ENCODE measurements around the gene CHMP3. TPM values are rescaled to one million over a fixed set of nuclear protein-coding genes. Genes with fewer than 3 reads are reported as not detected.
A peak's percentile ranks its signal among the peaks of the same experiment; 100 is the strongest.
"Not testable (repeated sequence)": the region's sequence is repeated elsewhere in the genome, so short reads cannot be mapped to it uniquely, and the experiment has no call there.

The CHMP3 gene
- total RNA-seq, 4 donors from 2014 or later, result 104 to 139 (median 122) TPM

- Histone ChIP-seq H3K27ac (peak overlapping the region; percentile 91 to 100 (median 96)), H3K36me3 (no peaks in the 10 kb centered on the region), H3K27me3 (no peaks in the 10 kb centered on the region), H3K4me1 (peaks cover 0 to 23% (median 5%) of the 10 kb centered on the region in 4 donors), H3K4me3 (peak overlapping the region; percentile 55 to 96 (median 76)), H3K9me3 (no peaks in the 10 kb centered on the region)
- DNase-seq, result no peak
- no peak for TF ChIP-seq POLR2A (IDR thresholded peaks at IDR 0.05)
- no peak for TF ChIP-seq CTCF (IDR thresholded peaks at IDR 0.05)
Observed at GRCh38 chr2:86562485-86562921, 740 bp downstream of the CHMP3 start.

- no peak for DNase-seq
- H3K27me3 ChIP-seq, result no peaks in the 10 kb centered on the region
- H3K4me3 ChIP-seq, result no peak overlapping the region
- TF ChIP-seq POLR2A (IDR thresholded peaks at IDR 0.05) (no peak), CTCF (IDR thresholded peaks at IDR 0.05) (no peak)
- H3K27ac ChIP-seq, result no peak overlapping the region
- no peaks in the 10 kb centered on the region for H3K36me3 ChIP-seq
- H3K9me3 ChIP-seq, result no peaks in the 10 kb centered on the region
- H3K4me1 ChIP-seq, result peaks cover 0 to 18% (median 5%) of the 10 kb centered on the region in 4 donors
Observed at GRCh38 chr2:86557836-86558235, 5.4 kb downstream of the CHMP3 start.

GRCh38 chr2:86556508-86556907 is 6.7 kb downstream of the CHMP3 start:
- Histone ChIP-seq H3K9me3 (no peaks in the 10 kb centered on the region), H3K4me3 (no peak overlapping the region), H3K27ac (no peak overlapping the region), H3K36me3 (no peaks in the 10 kb centered on the region), H3K27me3 (no peaks in the 10 kb centered on the region), H3K4me1 (peaks cover 0 to 9% (median 2%) of the 10 kb centered on the region in 4 donors)
- DNase-seq, result no peak
- TF ChIP-seq POLR2A (IDR thresholded peaks at IDR 0.05) (no peak), CTCF (IDR thresholded peaks at IDR 0.05) (no peak)

GRCh38 chr2:86552889-86553288 is 10.4 kb downstream of the CHMP3 start:
- peak in 2 of 3 donors; percentile 34 to 54 for DNase-seq
- TF ChIP-seq CTCF (IDR thresholded peaks at IDR 0.05) (no peak), POLR2A (IDR thresholded peaks at IDR 0.05) (no peak)
- Histone ChIP-seq H3K27me3 (no peaks in the 10 kb centered on the region), H3K36me3 (peaks cover 0 to 21% (median 0%) of the 10 kb centered on the region in 3 donors), H3K27ac (no peak overlapping the region), H3K4me1 (no peaks in the 10 kb centered on the region), H3K9me3 (peaks cover 0 to 12% (median 0%) of the 10 kb centered on the region in 4 donors), H3K4me3 (no peak overlapping the region)

GRCh38 chr2:86549963-86550725 is 13.1 kb downstream of the CHMP3 start:
- not testable (repeated sequence) for H3K4me1 ChIP-seq, H3K27ac ChIP-seq, H3K4me3 ChIP-seq, H3K27me3 ChIP-seq, DNase-seq
- H3K36me3 ChIP-seq, result peaks cover 0 to 30% (median 0%) of the 10 kb centered on the region in 3 donors
- H3K9me3 ChIP-seq, result peaks cover 0 to 23% (median 0%) of the 10 kb centered on the region in 4 donors

GRCh38 chr2:86549440-86549839 is 13.8 kb downstream of the CHMP3 start:
- DNase-seq, H3K27ac ChIP-seq, H3K27me3 ChIP-seq, H3K4me1 ChIP-seq, H3K4me3 ChIP-seq: not testable (repeated sequence)
- Histone ChIP-seq H3K9me3 (peaks cover 0 to 23% (median 0%) of the 10 kb centered on the region in 4 donors), H3K36me3 (peaks cover 0 to 30% (median 0%) of the 10 kb centered on the region in 3 donors)

GRCh38 chr2:86548913-86549396 is 14.3 kb downstream of the CHMP3 start:
- H3K4me1 ChIP-seq, H3K27me3 ChIP-seq, H3K27ac ChIP-seq, H3K4me3 ChIP-seq, DNase-seq: not testable (repeated sequence)
- Histone ChIP-seq H3K36me3 (peaks cover 0 to 30% (median 0%) of the 10 kb centered on the region in 3 donors), H3K9me3 (peaks cover 0 to 23% (median 0%) of the 10 kb centered on the region in 4 donors)

- not testable (repeated sequence) for H3K4me1 ChIP-seq, H3K27ac ChIP-seq, DNase-seq, H3K27me3 ChIP-seq, H3K4me3 ChIP-seq
- H3K9me3 ChIP-seq, result peaks cover 0 to 23% (median 0%) of the 10 kb centered on the region in 4 donors
- peaks cover 0 to 30% (median 0%) of the 10 kb centered on the region in 3 donors for H3K36me3 ChIP-seq
Observed at GRCh38 chr2:86548165-86548912, 14.9 kb downstream of the CHMP3 start.

GRCh38 chr2:86545296-86545924 is 17.8 kb downstream of the CHMP3 start:
- H3K4me3 ChIP-seq, H3K27me3 ChIP-seq, H3K27ac ChIP-seq, H3K4me1 ChIP-seq, DNase-seq: not testable (repeated sequence)
- Histone ChIP-seq H3K36me3 (peaks cover 0 to 30% (median 0%) of the 10 kb centered on the region in 3 donors), H3K9me3 (peaks cover 0 to 23% (median 0%) of the 10 kb centered on the region in 4 donors)

All from Peyer's patch (tissue), 4 donors.